ENCODE data around the gene HHLA2. TPM values are rescaled to one million over a fixed set of nuclear protein-coding genes. Genes with fewer than 3 reads are reported as not detected.

Gene HHLA2
- total RNA-seq, 2 experiments from 2014 or later = 1.1 to 1.3 TPM

GRCh38 chr3:108388136-108389132 is 92.1 kb downstream of the HHLA2 start:
- Mint-ChIP-seq H3K4me1 (peaks cover 26% of the 10 kb centered on the region), H3K4me3 (no peak overlapping the region), H3K27me3 (peaks cover 4% of the 10 kb centered on the region), H3K36me3 (no peaks in the 10 kb centered on the region), H3K27ac (peak overlapping the region; percentile 62), H3K9me3 (no peaks in the 10 kb centered on the region)
- DNase-seq = peak; percentile 22

- peaks cover 4% of the 10 kb centered on the region for H3K27me3 Mint-ChIP-seq
- H3K27ac Mint-ChIP-seq = no peak overlapping the region
- H3K4me3 Mint-ChIP-seq = no peak overlapping the region
- no peaks in the 10 kb centered on the region for H3K9me3 Mint-ChIP-seq
- H3K4me1 Mint-ChIP-seq = peaks cover 26% of the 10 kb centered on the region
- DNase-seq = no peak
- no peaks in the 10 kb centered on the region for H3K36me3 Mint-ChIP-seq
Observed at GRCh38 chr3:108389372-108389771, 93.0 kb downstream of the HHLA2 start.

GRCh38 chr3:108391917-108392593 is 95.7 kb downstream of the HHLA2 start:
- Mint-ChIP-seq H3K27ac (no peak overlapping the region), H3K36me3 (no peaks in the 10 kb centered on the region), H3K9me3 (no peaks in the 10 kb centered on the region), H3K27me3 (peaks cover 4% of the 10 kb centered on the region), H3K4me3 (no peak overlapping the region), H3K4me1 (peaks cover 25% of the 10 kb centered on the region)
- no peak for DNase-seq

GRCh38 chr3:108393128-108393900 is 97.0 kb downstream of the HHLA2 start:
- Mint-ChIP-seq H3K27ac (no peak overlapping the region), H3K4me1 (peaks cover 14% of the 10 kb centered on the region), H3K4me3 (no peak overlapping the region), H3K9me3 (no peaks in the 10 kb centered on the region), H3K36me3 (no peaks in the 10 kb centered on the region), H3K27me3 (peaks cover 7% of the 10 kb centered on the region)
- DNase-seq = no peak

GRCh38 chr3:108394016-108394415 is 97.7 kb downstream of the HHLA2 start:
- no peaks in the 10 kb centered on the region for H3K9me3 Mint-ChIP-seq
- no peak overlapping the region for H3K27ac Mint-ChIP-seq
- H3K27me3 Mint-ChIP-seq = peaks cover 7% of the 10 kb centered on the region
- peaks cover 6% of the 10 kb centered on the region for H3K4me1 Mint-ChIP-seq
- H3K36me3 Mint-ChIP-seq = no peaks in the 10 kb centered on the region
- no peak overlapping the region for H3K4me3 Mint-ChIP-seq
- no peak for DNase-seq

GRCh38 chr3:108394563-108394962 is 98.2 kb downstream of the HHLA2 start:
- no peak overlapping the region for H3K4me3 Mint-ChIP-seq
- no peaks in the 10 kb centered on the region for H3K9me3 Mint-ChIP-seq
- no peak overlapping the region for H3K27ac Mint-ChIP-seq
- DNase-seq = no peak
- peaks cover 7% of the 10 kb centered on the region for H3K27me3 Mint-ChIP-seq
- H3K4me1 Mint-ChIP-seq = peaks cover 3% of the 10 kb centered on the region
- H3K36me3 Mint-ChIP-seq = no peaks in the 10 kb centered on the region

GRCh38 chr3:108396336-108396735 is 100.0 kb downstream of the HHLA2 start:
- Mint-ChIP-seq H3K27ac (no peak overlapping the region), H3K4me1 (peaks cover 3% of the 10 kb centered on the region), H3K27me3 (peaks cover 5% of the 10 kb centered on the region), H3K9me3 (peaks cover 1% of the 10 kb centered on the region), H3K4me3 (no peak overlapping the region), H3K36me3 (peaks cover 2% of the 10 kb centered on the region)
- DNase-seq = no peak

GRCh38 chr3:108398510-108398909 is 102.2 kb downstream of the HHLA2 start:
- Mint-ChIP-seq H3K27me3 (peaks cover 3% of the 10 kb centered on the region), H3K4me3 (no peak overlapping the region), H3K36me3 (peaks cover 2% of the 10 kb centered on the region), H3K9me3 (peaks cover 1% of the 10 kb centered on the region), H3K4me1 (peaks cover 3% of the 10 kb centered on the region), H3K27ac (no peak overlapping the region)
- no peak for DNase-seq

GRCh38 chr3:108401836-108402235 is 105.5 kb downstream of the HHLA2 start:
- Mint-ChIP-seq H3K9me3 (peaks cover 1% of the 10 kb centered on the region), H3K36me3 (peaks cover 2% of the 10 kb centered on the region), H3K27me3 (peaks cover 3% of the 10 kb centered on the region), H3K4me1 (peaks cover 5% of the 10 kb centered on the region), H3K27ac (no peak overlapping the region), H3K4me3 (no peak overlapping the region)
- no peak for DNase-seq

GRCh38 chr3:108403198-108403597 is 106.8 kb downstream of the HHLA2 start:
- H3K4me1 Mint-ChIP-seq = peaks cover 6% of the 10 kb centered on the region
- peaks cover 1% of the 10 kb centered on the region for H3K9me3 Mint-ChIP-seq
- H3K27ac Mint-ChIP-seq = no peak overlapping the region
- H3K4me3 Mint-ChIP-seq = no peak overlapping the region
- no peak for DNase-seq
- H3K27me3 Mint-ChIP-seq = no peaks in the 10 kb centered on the region
- peaks cover 2% of the 10 kb centered on the region for H3K36me3 Mint-ChIP-seq

- H3K4me3 Mint-ChIP-seq = no peak overlapping the region
- no peaks in the 10 kb centered on the region for H3K27me3 Mint-ChIP-seq
- peaks cover 2% of the 10 kb centered on the region for H3K36me3 Mint-ChIP-seq
- H3K4me1 Mint-ChIP-seq = peaks cover 6% of the 10 kb centered on the region
- no peak overlapping the region for H3K27ac Mint-ChIP-seq
- peaks cover 1% of the 10 kb centered on the region for H3K9me3 Mint-ChIP-seq
- no peak for DNase-seq
Observed at GRCh38 chr3:108403686-108404345, 107.5 kb downstream of the HHLA2 start.

GRCh38 chr3:108404368-108404767 is 108.0 kb downstream of the HHLA2 start:
- peaks cover 6% of the 10 kb centered on the region for H3K4me1 Mint-ChIP-seq
- H3K36me3 Mint-ChIP-seq = peaks cover 2% of the 10 kb centered on the region
- no peak for DNase-seq
- H3K27me3 Mint-ChIP-seq = no peaks in the 10 kb centered on the region
- H3K4me3 Mint-ChIP-seq = no peak overlapping the region
- H3K27ac Mint-ChIP-seq = no peak overlapping the region
- peaks cover 1% of the 10 kb centered on the region for H3K9me3 Mint-ChIP-seq

GRCh38 chr3:108406063-108406660 is 109.8 kb downstream of the HHLA2 start:
- Mint-ChIP-seq H3K27ac (no peak overlapping the region), H3K36me3 (no peaks in the 10 kb centered on the region), H3K4me1 (peaks cover 6% of the 10 kb centered on the region), H3K9me3 (no peaks in the 10 kb centered on the region), H3K4me3 (no peak overlapping the region), H3K27me3 (no peaks in the 10 kb centered on the region)
- DNase-seq = no peak

GRCh38 chr3:108406661-108407206 is 110.4 kb downstream of the HHLA2 start:
- Mint-ChIP-seq H3K27ac (no peak overlapping the region), H3K4me3 (no peak overlapping the region)
- peak; percentile 5 for DNase-seq

More at GRCh38 chr3:108406661-108407206, 110.4 kb downstream of the HHLA2 start:
- H3K27me3 Mint-ChIP-seq = no peaks in the 10 kb centered on the region
- no peaks in the 10 kb centered on the region for H3K9me3 Mint-ChIP-seq
- H3K36me3 Mint-ChIP-seq = no peaks in the 10 kb centered on the region
- H3K4me1 Mint-ChIP-seq = peaks cover 6% of the 10 kb centered on the region
